Fibroblast of pulmonary artery (primary cell): ENCODE measurements around the gene EPHB3.
"Not testable (repeated sequence)": the region's sequence is repeated elsewhere in the genome, so short reads cannot be mapped to it uniquely, and the experiment has no call there.

Experiments
- DNase-seq: peaks from one replicate; pipeline ENCODE4 v3.0.0-alpha.2; 2010; ENCODE audit warnings: low read depth
- H3K4me3 ChIP-seq: replicated peaks from 2 replicates; pipeline ENCODE4 v1.5.1; 2011; ENCODE audit warnings: low read depth, mild to moderate bottlenecking, control low read depth, low read length, moderate library complexity
- CTCF ChIP-seq: IDR thresholded peaks from 2 replicates; pipeline ENCODE4 v1.5.1; 2011; ENCODE audit warnings: mild to moderate bottlenecking, control low read depth, low read length, inconsistent platforms; ENCODE audit errors: missing control alignments

EPHB3 gene

DNA sequence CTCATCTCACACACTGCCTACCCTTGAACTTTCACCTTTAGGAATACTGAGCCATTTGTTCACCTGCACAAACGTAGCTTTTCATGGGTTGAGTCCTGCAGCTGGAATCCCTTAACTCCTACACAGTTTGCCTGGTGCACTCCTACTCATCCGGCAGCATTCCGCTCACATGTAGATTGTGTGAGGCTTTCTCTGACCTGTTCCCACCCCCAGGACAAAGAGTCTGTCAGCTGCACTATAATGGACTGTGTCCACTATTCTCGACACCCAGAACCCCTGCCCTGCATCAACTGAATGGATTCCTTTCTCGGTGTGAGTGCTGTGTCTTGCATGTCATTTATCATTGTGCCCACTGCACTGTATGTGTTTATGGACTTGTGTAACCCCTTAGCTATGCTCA, 54.9 kb downstream of the EPHB3 start:
- TF ChIP-seq CTCF = no peak
- DNase-seq = no peak
- H3K4me3 ChIP-seq = no peak overlapping the region

DNA sequence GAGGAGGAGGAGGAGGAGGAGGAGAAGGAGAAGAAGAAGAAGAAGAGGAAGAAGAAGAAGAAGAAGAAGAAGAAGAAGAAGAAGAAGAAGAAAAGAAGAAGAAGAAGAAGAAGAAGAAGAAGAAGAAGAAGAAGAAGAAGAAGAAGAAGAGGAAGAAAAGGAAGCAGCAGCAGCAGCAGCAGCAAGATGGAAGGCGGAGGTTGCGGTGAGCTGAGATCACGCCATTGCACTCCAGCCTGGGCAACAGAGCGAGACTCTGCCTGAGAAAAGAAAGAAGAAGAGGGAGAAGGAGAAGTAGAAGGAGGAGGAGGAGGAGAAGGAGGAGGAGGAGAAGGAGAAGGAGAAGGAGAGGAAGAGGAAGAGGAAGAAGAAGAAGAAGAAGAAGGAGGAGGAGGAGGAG, 55.7 kb downstream of the EPHB3 start:
- not testable (repeated sequence) for DNase-seq, H3K4me3 ChIP-seq

- no peak for TF ChIP-seq CTCF
- DNase-seq = no peak
- no peak overlapping the region for H3K4me3 ChIP-seq
These were observed 57.2 kb downstream of the EPHB3 start for GRCh38 chr3:184618811-184619210.

GRCh38 chr3:184619369-184619768, 57.8 kb downstream of the EPHB3 start:
- TF ChIP-seq CTCF = no peak
- H3K4me3 ChIP-seq = no peak overlapping the region
- DNase-seq = peak; percentile 31

- DNase-seq = no peak
- no peak for TF ChIP-seq CTCF
- no peak overlapping the region for H3K4me3 ChIP-seq
These were observed 58.3 kb downstream of the EPHB3 start for GRCh38 chr3:184619787-184620430.

DNA sequence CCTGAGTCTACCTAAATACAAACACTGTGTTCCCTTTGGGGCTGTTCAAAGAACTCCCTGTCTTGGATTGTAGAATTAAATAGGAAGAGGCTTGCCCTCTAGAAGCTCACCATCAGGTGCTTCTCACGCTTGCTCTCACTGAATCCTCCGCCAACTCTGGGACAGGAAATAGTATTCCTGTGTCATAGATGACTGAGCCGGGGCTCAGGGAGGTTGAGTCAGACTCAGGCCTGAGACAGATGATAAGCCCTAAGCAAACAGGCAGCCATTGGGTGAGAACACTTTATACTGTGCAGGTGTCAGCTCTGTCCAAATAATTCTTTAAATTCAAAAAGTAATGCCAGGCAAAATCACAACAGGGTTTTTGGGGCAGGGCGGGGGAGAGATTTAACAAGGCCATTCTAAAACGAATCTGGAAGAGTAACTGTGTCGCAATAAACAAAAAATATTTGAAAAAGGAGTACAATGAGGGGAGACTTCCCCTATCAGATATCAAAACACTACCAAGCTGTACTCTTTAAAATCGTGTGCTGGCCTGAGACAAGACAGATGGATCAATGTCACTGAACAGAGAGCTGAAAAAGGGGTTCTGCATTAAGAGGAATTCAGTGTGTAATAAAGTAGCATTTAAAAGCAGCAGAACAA, 59.0 kb downstream of the EPHB3 start:
- H3K4me3 ChIP-seq = no peak overlapping the region
- TF ChIP-seq CTCF = no peak
- peak; percentile 50 for DNase-seq

- not testable (repeated sequence) for DNase-seq
These were observed 60.6 kb downstream of the EPHB3 start for GRCh38 chr3:184622156-184622555.

DNA sequence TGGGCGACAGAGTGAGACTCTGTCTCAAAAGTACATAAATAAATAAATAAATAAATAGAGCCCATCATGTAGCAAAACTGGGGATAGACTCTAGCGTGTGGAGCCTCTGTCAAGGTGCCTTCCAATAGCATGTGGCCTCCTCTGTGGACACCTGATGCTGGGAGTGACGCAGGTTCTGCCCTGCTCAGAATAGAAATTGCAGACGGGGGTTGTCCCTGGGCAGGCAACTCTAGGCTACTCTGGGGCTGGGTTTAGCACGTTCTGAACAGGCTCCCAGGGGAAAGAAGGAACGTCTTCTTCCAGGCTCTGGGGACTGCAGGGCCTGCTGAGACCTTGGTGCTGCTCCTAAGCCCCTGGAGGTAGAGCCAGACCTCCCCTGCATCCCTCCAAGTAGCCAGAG, 65.3 kb downstream of the EPHB3 start:
- TF ChIP-seq CTCF = no peak
- H3K4me3 ChIP-seq = no peak overlapping the region
- DNase-seq = no peak

More at GRCh38 chr3:184622156-184622555, 60.6 kb downstream of the EPHB3 start:
- not testable (repeated sequence) for H3K4me3 ChIP-seq
